ENCODE results near the gene ZNF629. TPM values are rescaled to one million over a fixed set of nuclear protein-coding genes. Genes with fewer than 3 reads are reported as not detected.
A peak's percentile ranks its signal among the peaks of the same experiment; 100 is the strongest.

Gene ZNF629
- total RNA-seq, 2 experiments from 2014 or later, result 1.6 to 1.7 TPM

DNA sequence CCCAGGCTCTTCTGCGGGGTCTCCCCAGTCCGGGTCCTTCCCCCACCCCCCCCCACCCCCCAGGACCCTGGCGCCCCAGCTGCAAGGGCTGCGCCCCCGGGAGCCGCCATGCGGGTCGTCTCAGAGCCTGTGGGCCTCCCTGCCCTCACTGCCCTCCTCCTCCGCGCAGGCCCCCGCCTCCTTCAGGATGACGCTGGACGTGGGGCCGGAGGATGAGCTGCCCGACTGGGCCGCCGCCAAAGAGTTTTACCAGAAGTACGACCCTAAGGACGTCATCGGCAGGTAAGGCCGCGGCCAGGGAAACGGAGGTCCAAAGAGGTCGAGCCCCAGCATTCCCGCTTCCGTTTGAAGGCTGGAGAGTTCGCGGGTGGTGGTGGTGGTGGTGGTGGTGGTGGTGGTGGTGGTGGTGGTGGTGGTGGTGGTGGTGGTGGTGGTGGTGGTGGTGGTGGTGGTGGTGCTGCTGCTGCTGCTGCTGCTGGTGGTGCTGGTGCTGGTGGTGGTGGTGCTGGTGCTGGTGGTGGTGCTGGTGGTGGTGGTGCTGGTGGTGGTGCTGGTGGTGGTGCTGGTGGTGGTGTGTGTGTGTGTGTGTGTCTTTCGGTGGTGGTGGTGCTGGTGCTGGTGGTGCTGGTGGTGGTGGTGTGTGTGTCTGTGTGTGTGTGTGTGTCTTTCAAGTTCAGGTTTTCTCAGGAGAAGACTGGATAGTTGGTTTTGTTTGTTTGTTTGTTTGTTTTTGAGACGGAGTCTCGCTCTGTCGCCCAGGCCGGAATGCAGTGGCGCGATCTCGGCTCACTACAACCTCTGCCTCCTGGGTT, 38.2 kb downstream of the ZNF629 start:
- Mint-ChIP-seq H3K4me1 (ENCODE audit: low read depth) (peaks cover 30% of the 10 kb centered on the region), H3K36me3 (ENCODE audit: low read depth) (peaks cover 34% of the 10 kb centered on the region), H3K27me3 (no peaks in the 10 kb centered on the region), H3K9me3 (no peaks in the 10 kb centered on the region), H3K4me3 (peak overlapping the region; percentile 87), H3K27ac (peak overlapping the region; percentile 68)
- H3K27ac ChIP-seq (ENCODE audit: low read depth in 1 of 2, low read length in 2 of 2), result no peak overlapping the region
- H3K36me3 ChIP-seq (ENCODE audit: insufficient read depth, low read length), result peaks cover 33% of the 10 kb centered on the region
- no peaks in the 10 kb centered on the region for H3K9me3 ChIP-seq (ENCODE audit: control insufficient read depth in 1 of 2, insufficient read depth in 1 of 2, low read length in 2 of 2)
- no peaks in the 10 kb centered on the region for H3K27me3 ChIP-seq (ENCODE audit: control insufficient read depth in 1 of 2, insufficient read depth in 2 of 2, low read length in 2 of 2)
- POLR2A ChIA-PET, result interaction anchor here (0.7 to 2.5 kb wide), 18 partner anchors 10 to 944 kb away, joined by 3 to 18 read pairs (median 4); partner anchors contain the start of genes ALDOA, CTF1 and FBRS
- intact Hi-C loops (cut with DNase I, micrococcal nuclease), result loop anchor here (1.0 to 5.0 kb wide), 3 partner anchors 13 to 173 kb away; partner anchors contain the start of genes CFAP119 (in 2 of the 2), RNF40 (in 2 of the 2), FBXL19 (in 1 of the 2) and SRCAP (in 1 of the 2)
- ATAC-seq (ENCODE audit: poor library complexity), result peak; percentile 3
- TF ChIP-seq, protein P1, sequence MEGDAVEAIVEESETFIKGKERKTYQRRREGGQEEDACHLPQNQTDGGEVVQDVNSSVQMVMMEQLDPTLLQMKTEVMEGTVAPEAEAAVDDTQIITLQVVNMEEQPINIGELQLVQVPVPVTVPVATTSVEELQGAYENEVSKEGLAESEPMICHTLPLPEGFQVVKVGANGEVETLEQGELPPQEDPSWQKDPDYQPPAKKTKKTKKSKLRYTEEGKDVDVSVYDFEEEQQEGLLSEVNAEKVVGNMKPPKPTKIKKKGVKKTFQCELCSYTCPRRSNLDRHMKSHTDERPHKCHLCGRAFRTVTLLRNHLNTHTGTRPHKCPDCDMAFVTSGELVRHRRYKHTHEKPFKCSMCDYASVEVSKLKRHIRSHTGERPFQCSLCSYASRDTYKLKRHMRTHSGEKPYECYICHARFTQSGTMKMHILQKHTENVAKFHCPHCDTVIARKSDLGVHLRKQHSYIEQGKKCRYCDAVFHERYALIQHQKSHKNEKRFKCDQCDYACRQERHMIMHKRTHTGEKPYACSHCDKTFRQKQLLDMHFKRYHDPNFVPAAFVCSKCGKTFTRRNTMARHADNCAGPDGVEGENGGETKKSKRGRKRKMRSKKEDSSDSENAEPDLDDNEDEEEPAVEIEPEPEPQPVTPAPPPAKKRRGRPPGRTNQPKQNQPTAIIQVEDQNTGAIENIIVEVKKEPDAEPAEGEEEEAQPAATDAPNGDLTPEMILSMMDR (IDR thresholded peaks at IDR 0.05), result no peak
- H3K4me1 ChIP-seq (ENCODE audit: insufficient read depth, low read length), result peaks cover 19% of the 10 kb centered on the region
- peak overlapping the region; percentile 72 for H3K4me3 ChIP-seq (ENCODE audit: low read length)
- CTCF ChIA-PET, result interaction anchor here (0.6 to 2.0 kb wide), 4 partner anchors 21 to 153 kb away, joined by 3 to 6 read pairs (median 4); partner anchors contain the start of gene FBRS
- peak in 2 of 14 experiments; percentile 38 to 41 for DNase-seq

DNA sequence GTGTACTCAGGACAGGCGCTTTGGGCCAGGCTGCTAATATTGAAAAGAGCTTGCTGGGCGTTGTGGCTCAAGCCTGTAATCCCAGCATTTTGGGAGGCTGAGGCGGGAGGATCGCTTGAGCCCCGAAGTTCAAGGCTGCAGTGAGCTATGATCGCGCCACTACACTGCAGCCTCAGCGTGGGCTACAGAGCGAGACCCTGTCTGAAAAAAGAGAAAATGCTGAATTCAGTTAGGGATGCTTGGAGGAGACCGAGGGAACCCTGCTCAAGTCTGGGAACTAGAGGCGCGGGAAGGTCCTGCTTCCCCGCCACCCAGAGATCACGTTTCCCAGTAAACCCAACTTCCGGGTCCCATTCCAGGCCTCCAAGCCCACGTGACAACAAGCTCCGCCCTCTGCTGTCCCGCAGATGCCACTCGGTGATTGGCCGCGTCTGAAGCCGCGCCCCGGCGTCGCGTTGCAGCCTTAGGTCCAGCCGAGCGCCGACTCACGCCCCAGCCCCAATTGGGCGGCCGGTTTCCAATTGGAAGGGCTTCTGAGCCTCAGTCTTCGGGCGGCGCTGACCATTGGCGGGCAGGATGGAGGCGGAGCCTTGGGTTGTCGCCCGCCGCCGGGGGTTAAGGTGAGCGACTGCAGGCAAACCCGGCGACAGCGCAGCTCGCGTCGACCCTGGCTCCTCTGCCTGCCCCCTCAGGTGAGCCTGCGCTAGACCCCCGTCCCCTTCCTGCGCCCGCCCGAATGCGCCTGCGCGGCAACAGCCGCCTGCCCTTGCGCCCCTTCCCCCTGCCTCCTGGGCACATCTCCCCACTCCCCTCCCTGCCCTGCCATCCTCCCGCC, 39.0 kb downstream of the ZNF629 start, which contains the start of gene PHKG2:
TSS of gene PHKG2 (plus strand) at position 627 of the 835 bp plus-strand sequence. CDS start 396 bp downstream, outside the sequence.
- Histone ChIP-seq H3K27ac (ENCODE audit: low read depth in 1 of 2, low read length in 2 of 2) (peak within 1 kb of the TSS; percentile 8 to 68), H3K27me3 (ENCODE audit: control insufficient read depth in 1 of 2, insufficient read depth in 2 of 2, low read length in 2 of 2) (no peaks in the 10 kb centered on the region), H3K4me1 (ENCODE audit: insufficient read depth, low read length) (peaks cover 19% of the 10 kb centered on the region), H3K36me3 (ENCODE audit: insufficient read depth, low read length) (peaks cover 32% of the 10 kb centered on the region), H3K4me3 (ENCODE audit: low read length) (peak within 1 kb of the TSS; percentile 72), H3K9me3 (ENCODE audit: control insufficient read depth in 1 of 2, insufficient read depth in 1 of 2, low read length in 2 of 2) (no peaks in the 10 kb centered on the region)
- peaks cover 30% of the 10 kb centered on the region for H3K4me1 Mint-ChIP-seq (ENCODE audit: low read depth)
- intact Hi-C loops (cut with DNase I, micrococcal nuclease), result loop anchor here (1.0 to 5.0 kb wide), 3 partner anchors 14 to 174 kb away; partner anchors contain the start of genes CFAP119 (in 2 of the 2), RNF40 (in 2 of the 2), FBXL19 (in 1 of the 2) and SRCAP (in 1 of the 2)
- ChIA-PET CTCF (interaction anchor here (0.6 to 2.0 kb wide), 5 partner anchors 22 to 589 kb away, joined by 3 to 6 read pairs (median 4); partner anchors contain the start of gene FBRS), POLR2A (interaction anchor here (0.7 to 2.5 kb wide), 23 partner anchors 11 to 944 kb away, joined by 3 to 18 read pairs (median 4); partner anchors contain the start of genes ALDOA, CTF1, FBRS and SEPTIN1)
- peak within 1 kb of the TSS; percentile 87 for H3K4me3 Mint-ChIP-seq
- peaks cover 41% of the 10 kb centered on the region for H3K36me3 Mint-ChIP-seq (ENCODE audit: low read depth)
- peak within 1 kb of the TSS; percentile 68 for H3K27ac Mint-ChIP-seq
- DNase-seq, result peak; percentile 88 to 99 (median 94)
- peak; percentile 94 for ATAC-seq (ENCODE audit: poor library complexity)
- H3K27me3 Mint-ChIP-seq, result no peaks in the 10 kb centered on the region
- no peaks in the 10 kb centered on the region for H3K9me3 Mint-ChIP-seq
- TF ChIP-seq, protein P1 (IDR thresholded peaks at IDR 0.05), result no peak

Data from CD4-positive, alpha-beta T cell (primary cell).